Suprapubic skin (tissue), 4 donors: ENCODE data around the gene CMTM1. TPM values are rescaled to one million over a fixed set of nuclear protein-coding genes. Genes with fewer than 3 reads are reported as not detected.

Experiments used
- DNase-seq, 2 donors: peaks; one replicate each; pipeline ENCODE4 v3.0.0-alpha.2; 2019; ENCODE audit warnings: low spot score in 2 of 2
- H3K27ac ChIP-seq: fragments of 200-600 bp; sonication (generic); one replicate; pipeline ENCODE4 v1.5.1; 2019
- H3K27me3 ChIP-seq: fragments of 200-600 bp; sonication (generic); one replicate; pipeline ENCODE4 v1.5.1; 2019
- H3K36me3 ChIP-seq: fragments of 200-600 bp; sonication (generic); one replicate; pipeline ENCODE4 v1.5.1; 2019
- H3K4me1 ChIP-seq: fragments of 200-600 bp; sonication (generic); one replicate; pipeline ENCODE4 v1.5.1; 2019
- H3K4me3 ChIP-seq: fragments of 200-600 bp; sonication (generic); one replicate; pipeline ENCODE4 v1.5.1; 2019; ENCODE audit warnings: mild to moderate bottlenecking
- H3K9me3 ChIP-seq: fragments of 200-600 bp; sonication (generic); one replicate; pipeline ENCODE4 v1.5.1; 2019
- CTCF ChIP-seq, 2 donors: fragments of 200-600 bp in 1 of 2; fragments of 450-650 bp in 1 of 2; sonication (generic) in 1 of 2; IDR thresholded peaks; one replicate each; pipeline ENCODE4 v1.5.1; 2016 to 2019; ENCODE audit warnings: antibody characterized with exemption in 2 of 2, mild to moderate bottlenecking in 1 of 2, moderate library complexity in 1 of 2
- EP300 ChIP-seq: sonication (generic); formaldehyde crosslinking; IDR thresholded peaks from one replicate; pipeline ENCODE4 v1.6.1; 2017; ENCODE audit warnings: antibody characterized with exemption
- POLR2A ChIP-seq, 2 donors: fragments of 450-650 bp; IDR thresholded peaks; one replicate each; pipeline ENCODE4 v1.6.1; 2017; ENCODE audit warnings: antibody characterized with exemption in 2 of 2, mild to moderate bottlenecking in 2 of 2, moderate library complexity in 2 of 2
- POLR2AphosphoS5 ChIP-seq, 3 donors: sonication (generic); formaldehyde crosslinking; IDR thresholded peaks; one replicate each; pipeline ENCODE4 v1.6.1; 2017; ENCODE audit warnings: antibody characterized with exemption in 3 of 3
- WGBS: methylation state at CpG from one replicate; pipeline ENCODE4 v1.1.5; 2018; 5-methylcytosine and 5-hydroxymethylcytosine counted together
- total RNA-seq, 4 donors: library from RNA; depleted of rRNA; stranded (reverse); fragments of >200 nt; gene quantifications; one replicate each; pipeline ENCODE4 v1.1.0, GENCODE V29; 2016

The CMTM1 gene
- total RNA-seq, 4 donors from 2014 or later: 0.97 to 1.6 (median 1.5) TPM

GRCh38 chr16:66587881-66588600 is 21.8 kb downstream of the CMTM1 start:
- H3K36me3 ChIP-seq: no peaks in the 10 kb centered on the region
- no peaks in the 10 kb centered on the region for H3K9me3 ChIP-seq
- no peak for TF ChIP-seq EP300
- TF ChIP-seq POLR2AphosphoS5 (IDR thresholded peaks at IDR 0.05): no peak
- TF ChIP-seq CTCF (IDR thresholded peaks at IDR 0.05): no peak
- no peak for TF ChIP-seq POLR2A (IDR thresholded peaks at IDR 0.05)
- H3K27me3 ChIP-seq: no peaks in the 10 kb centered on the region
- no peak for DNase-seq
- no peak overlapping the region for H3K27ac ChIP-seq
- no peak overlapping the region for H3K4me3 ChIP-seq
- no peaks in the 10 kb centered on the region for H3K4me1 ChIP-seq
- WGBS: 63% methylated on average over 7 of the region's 7 CpGs

- WGBS: 79% methylated on average over 6 of the region's 8 CpGs
- TF ChIP-seq EP300 (no peak), CTCF (IDR thresholded peaks at IDR 0.05) (peak; percentile 40 to 42), POLR2A (IDR thresholded peaks at IDR 0.05) (no peak), POLR2AphosphoS5 (IDR thresholded peaks at IDR 0.05) (no peak)
- no peaks in the 10 kb centered on the region for H3K36me3 ChIP-seq
- no peaks in the 10 kb centered on the region for H3K27me3 ChIP-seq
- no peaks in the 10 kb centered on the region for H3K4me1 ChIP-seq
- no peak overlapping the region for H3K27ac ChIP-seq
- H3K9me3 ChIP-seq: no peaks in the 10 kb centered on the region
- peak in 1 of 2 donors; percentile 66 for DNase-seq
- H3K4me3 ChIP-seq: no peak overlapping the region
Measured at GRCh38 chr16:66588981-66589713, 22.9 kb downstream of the CMTM1 start.

GRCh38 chr16:66590322-66590721 is 24.1 kb downstream of the CMTM1 start:
- Histone ChIP-seq H3K4me3 (no peak overlapping the region), H3K27me3 (no peaks in the 10 kb centered on the region), H3K4me1 (no peaks in the 10 kb centered on the region), H3K36me3 (no peaks in the 10 kb centered on the region), H3K9me3 (no peaks in the 10 kb centered on the region), H3K27ac (no peak overlapping the region)
- no peak for DNase-seq
- TF ChIP-seq POLR2A (IDR thresholded peaks at IDR 0.05) (no peak), EP300 (no peak), POLR2AphosphoS5 (IDR thresholded peaks at IDR 0.05) (no peak), CTCF (IDR thresholded peaks at IDR 0.05) (no peak)
- WGBS: 80% methylated on average over 8 of the region's 8 CpGs

- DNase-seq: no peak
- Histone ChIP-seq H3K27ac (no peak overlapping the region), H3K36me3 (no peaks in the 10 kb centered on the region), H3K9me3 (no peaks in the 10 kb centered on the region), H3K4me3 (no peak overlapping the region), H3K27me3 (no peaks in the 10 kb centered on the region), H3K4me1 (no peaks in the 10 kb centered on the region)
- 88% methylated on average over 4 of the region's 4 CpGs for WGBS
- no peak for TF ChIP-seq POLR2A (IDR thresholded peaks at IDR 0.05)
Measured at GRCh38 chr16:66591018-66591417, 24.8 kb downstream of the CMTM1 start.

GRCh38 chr16:66592241-66592640 is 26.0 kb downstream of the CMTM1 start:
- Histone ChIP-seq H3K27me3 (no peaks in the 10 kb centered on the region), H3K4me3 (no peak overlapping the region), H3K27ac (no peak overlapping the region), H3K4me1 (no peaks in the 10 kb centered on the region), H3K36me3 (no peaks in the 10 kb centered on the region), H3K9me3 (no peaks in the 10 kb centered on the region)
- DNase-seq: no peak
- WGBS: 85% methylated on average over 3 of the region's 3 CpGs
- TF ChIP-seq EP300 (no peak), CTCF (IDR thresholded peaks at IDR 0.05) (no peak), POLR2A (IDR thresholded peaks at IDR 0.05) (no peak), POLR2AphosphoS5 (IDR thresholded peaks at IDR 0.05) (no peak)
